ENCODE measurements around the gene MIAT. TPM values are rescaled to one million over a fixed set of nuclear protein-coding genes. Genes with fewer than 3 reads are reported as not detected.

MIAT gene
- total and polyA plus RNA-seq, 2 of the 13 experiments (the other 11 are each of a cell fraction or from before 2014, with no cell fraction given), result 0.04 TPM; not detected in 1

GRCh38 chr22:26660961-26661578 is 3.7 kb downstream of the MIAT start:
- ChIA-PET POLR2A (no interaction called here), CTCF (ENCODE audit: low intra/inter-chr PET ratio, low total read pairs) (no interaction called here)
- Histone ChIP-seq H4K20me1 (ENCODE audit: insufficient read depth, low read length) (no peaks in the 10 kb centered on the region), H2AFZ (ENCODE audit: low read length) (no peak overlapping the region), H3K4me1 (ENCODE audit: insufficient read depth, low read length) (no peaks in the 10 kb centered on the region), H3K9ac (ENCODE audit: insufficient read depth, low read depth, low read length) (no peak overlapping the region), H3K27me3 (ENCODE audit: control insufficient read depth in 1 of 2, insufficient read depth in 2 of 2, low read length in 2 of 2) (peaks cover 1 to 55% of the 10 kb centered on the region in 2 experiments; a peak in 4 of 5 replicates), H3K4me2 (ENCODE audit: low read depth, low read length) (no peak overlapping the region), H3K9me3 (ENCODE audit: low read length) (no peaks in the 10 kb centered on the region), H3K27ac (ENCODE audit: extremely low read length, insufficient read depth, low read length) (no peak overlapping the region), H3K36me3 (replicated peaks in 1 of 2; ENCODE audit: control insufficient read depth in 1 of 2, insufficient read depth in 2 of 2, low read length in 2 of 2) (no peaks in the 10 kb centered on the region), H3K79me2 (ENCODE audit: insufficient read depth, low read length) (no peaks in the 10 kb centered on the region), H3K4me3 (replicated peaks in 1 of 3; ENCODE audit: insufficient read depth in 1 of 3, low read depth in 2 of 3, low read length in 3 of 3) (no peak overlapping the region)
- WGBS (ENCODE audit: low lambda C conversion rate), result 8% methylated on average over 7 of the region's 7 CpGs
- FAIRE-seq (no peak), ATAC-seq (no peak), DNase-seq (ENCODE audit: low spot score) (no peak)
- intact Hi-C loops (cut with micrococcal nuclease; ENCODE audit: unreplicated experiment) (no loop called here), in situ Hi-C loops (cut with HindIII; ENCODE audit: extremely low pct_ligation_motif_present, low pct_unique_long_range_greater_than_20kb) (no loop called here)
- no TSS peak for BruUV-seq (replicated peaks)
- TF ChIP-seq ZMYM2 (CRISPR knock-in tag; IDR thresholded peaks at IDR 0.05), result no peak
- TF ChIP-seq RXRA (CRISPR knock-in tag; IDR thresholded peaks at IDR 0.05), result no peak
- TF ChIP-seq ZNF616 (CRISPR knock-in tag; IDR thresholded peaks at IDR 0.05; ENCODE audit: low read depth), result no peak
- TF ChIP-seq GPBP1L1 (CRISPR knock-in tag; IDR thresholded peaks at IDR 0.05), result no peak
- TF ChIP-seq ZNF354B (CRISPR knock-in tag; IDR thresholded peaks at IDR 0.05), result no peak
- no peak for TF ChIP-seq ETV6 (CRISPR knock-in tag; conservative IDR thresholded peaks at IDR 0.05)
- TF ChIP-seq SRSF1 (optimal IDR thresholded peaks at IDR 0.05; ENCODE audit: low read depth, low read length), result no peak
- no peak for TF ChIP-seq SIN3B (IDR thresholded peaks at IDR 0.05; ENCODE audit: low read length)

DNA sequence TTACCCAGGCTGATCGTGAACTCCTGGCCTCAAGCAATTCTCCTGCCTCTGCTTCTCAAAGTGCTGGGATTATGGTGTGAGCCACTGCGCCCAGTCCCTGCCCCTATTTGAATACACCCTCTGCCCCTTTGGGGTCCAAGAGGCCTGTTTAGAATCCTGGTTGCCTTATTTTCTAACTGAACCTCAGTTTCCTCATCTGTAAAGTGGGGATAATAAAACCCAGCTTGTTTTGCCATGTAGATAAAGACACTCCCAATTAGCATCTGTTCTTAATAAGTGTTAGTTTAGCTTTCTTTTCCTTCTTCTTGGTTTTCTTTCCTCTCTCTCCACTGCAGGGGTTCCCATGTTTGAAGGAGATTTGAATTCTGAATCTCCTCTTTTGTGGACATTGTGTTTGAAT is 4.8 kb downstream of the MIAT start:
- no peak overlapping the region for H2AFZ ChIP-seq (ENCODE audit: low read length)
- in situ Hi-C loops (cut with HindIII; ENCODE audit: extremely low pct_ligation_motif_present, low pct_unique_long_range_greater_than_20kb) (no loop called here), intact Hi-C loops (cut with micrococcal nuclease; ENCODE audit: unreplicated experiment) (no loop called here)
- ATAC-seq (no peak), FAIRE-seq (no peak), DNase-seq (ENCODE audit: low spot score) (no peak)
- no peak overlapping the region for H3K9ac ChIP-seq (ENCODE audit: insufficient read depth, low read depth, low read length)
- H3K4me1 ChIP-seq (ENCODE audit: insufficient read depth, low read length), result no peaks in the 10 kb centered on the region
- no peaks in the 10 kb centered on the region for H3K36me3 ChIP-seq (replicated peaks in 1 of 2; ENCODE audit: control insufficient read depth in 1 of 2, insufficient read depth in 2 of 2, low read length in 2 of 2)
- no peak overlapping the region for H3K4me2 ChIP-seq (ENCODE audit: low read depth, low read length)
- no peaks in the 10 kb centered on the region for H3K79me2 ChIP-seq (ENCODE audit: insufficient read depth, low read length)
- H3K4me3 ChIP-seq (replicated peaks in 1 of 3; ENCODE audit: insufficient read depth in 1 of 3, low read depth in 2 of 3, low read length in 3 of 3), result no peak overlapping the region
- H4K20me1 ChIP-seq (ENCODE audit: insufficient read depth, low read length), result no peaks in the 10 kb centered on the region
- ChIA-PET POLR2A (no interaction called here), CTCF (ENCODE audit: low intra/inter-chr PET ratio, low total read pairs) (no interaction called here)
- BruUV-seq (replicated peaks), result no TSS peak
- 6% methylated on average over 2 of the region's 2 CpGs for WGBS (ENCODE audit: low lambda C conversion rate)
- TF ChIP-seq PAF1 (CRISPR knock-in tag; IDR thresholded peaks at IDR 0.05), result no peak
- TF ChIP-seq DDIT3 (CRISPR knock-in tag; IDR thresholded peaks at IDR 0.05), result no peak
- 0 out of 2 replicates have a peak, but pooled peaks have one; percentile 12 for TF ChIP-seq ZNF629 (CRISPR knock-in tag; conservative IDR thresholded peaks at IDR 0.05)
- H3K27me3 ChIP-seq (ENCODE audit: control insufficient read depth in 1 of 2, insufficient read depth in 2 of 2, low read length in 2 of 2), result peaks cover 1 to 52% of the 10 kb centered on the region in 2 experiments; a peak in 4 of 5 replicates
- H3K27ac ChIP-seq (ENCODE audit: extremely low read length, insufficient read depth, low read length), result no peak overlapping the region
- H3K9me3 ChIP-seq (ENCODE audit: low read length), result no peaks in the 10 kb centered on the region
